Ovary (tissue), 9 donors: Measurements from ENCODE around the gene TPSG1. TPM values are rescaled to one million over a fixed set of nuclear protein-coding genes. Genes with fewer than 3 reads are reported as not detected.
"Not testable (repeated sequence)": the region's sequence is repeated elsewhere in the genome, so short reads cannot be mapped to it uniquely, and the experiment has no call there.

Source experiments
- DNase-seq, 5 donors: peaks; one replicate each; pipeline ENCODE4 v3.0.0-alpha.2; 2019 to 2020
- H3K27ac ChIP-seq, 2 donors: fragments of 200-600 bp; one replicate each; pipeline versions ENCODE4 v1.5.1 to v1.8.0; 2019 to 2022
- H3K27me3 ChIP-seq: fragments of 200-600 bp; one replicate; pipeline ENCODE4 v1.8.0; 2022
- H3K36me3 ChIP-seq: fragments of 200-600 bp; sonication (generic); one replicate; pipeline ENCODE4 v1.5.1; 2019
- H3K4me1 ChIP-seq: one replicate; pipeline ENCODE4 v1.8.1; 2013; ENCODE audit warnings: mild to moderate bottlenecking, moderate library complexity; ENCODE audit not compliant: insufficient read depth
- H3K4me3 ChIP-seq: fragments of 200-600 bp; sonication (generic); one replicate; pipeline ENCODE4 v1.5.1; 2017
- H3K9me3 ChIP-seq, 2 donors: fragments of 200-600 bp in 1 of 2; sonication (generic) in 1 of 2; one replicate each; pipeline versions ENCODE4 v1.5.1 to v1.8.1; 2013 to 2019; ENCODE audit warnings: mild to moderate bottlenecking in 1 of 2, moderate library complexity in 1 of 2
- CTCF ChIP-seq, 3 donors: fragments of 450-650 bp in 2 of 3; fragments of 200-600 bp in 1 of 3; IDR thresholded peaks; one replicate each; pipeline versions ENCODE4 v1.5.1 to v1.8.0; 2016 to 2022; ENCODE audit warnings: antibody characterized with exemption in 3 of 3, mild to moderate bottlenecking in 1 of 3
- EP300 ChIP-seq: sonication (generic); formaldehyde crosslinking; IDR thresholded peaks from one replicate; pipeline ENCODE4 v1.6.1; 2017; ENCODE audit warnings: antibody characterized with exemption
- POLR2A ChIP-seq: fragments of 450-650 bp; IDR thresholded peaks from one replicate; pipeline ENCODE4 v1.6.1; 2017; ENCODE audit warnings: antibody characterized with exemption, mild to moderate bottlenecking, moderate library complexity
- WGBS, 3 donors: extraction: QIAGEN DNeasy Blood & Tissue Kit in 1 of 3; methylation state at CpG; one replicate each; pipeline versions ENCODE4 v1.1.5 to v1.1.7; 2013 to 2017; 5-methylcytosine and 5-hydroxymethylcytosine counted together
- intact Hi-C, 4 donors: fragments of 100-400 bp; cut with DNase I; formaldehyde crosslinking; loops; one replicate each; pipeline versions ENCODE4 v1.11.0 to v1.15.1; 2022 to 2023
- polyA plus RNA-seq, 2 donors: library from polyadenylated mRNA; stranded (reverse); fragments of 200-250 nt in 1 of 2; fragments of 350-450 nt in 1 of 2; fragmentation: Illumina TruSeq in 1 of 2; extraction: RNeasy Lipid Tissue Mini Kit (QIAGEN cat#74804) in 1 of 2; gene quantifications; one replicate each; pipeline ENCODE4 v1.2.3, GENCODE V29; 2013 to 2014
- total RNA-seq, 7 donors: library from RNA; depleted of rRNA in 2 of 7; stranded (reverse); fragments of >200 nt in 2 of 7; fragmentation: NEBNext Ultra II Directional in 3 of 7; extraction: Animal tissue kit (Norgen Biotek cat#: 25700) in 3 of 7; gene quantifications; one replicate each; pipeline versions ENCODE4 v1.1.0 to v1.2.4, GENCODE V29; 2016 to 2023
- donor health status: DM: no; HTN: no; CAD: no; lungs with moderate emphysema.
- donor health status: DM: no; HTN: no; CAD: no.
- donor health status: Bipolar disorder and iron deficiency.
- donor health status: DM: yes; HTN: yes; CAD: no.
- donor health status: DM: no; HTN: no; CAD: no.
- donor health status: DM: yes; HTN: yes; CAD: no.

TPSG1 gene
- total and polyA plus RNA-seq, 9 donors, result 0.08 to 1.3 (median 0.22) TPM; not detected in 6

GRCh38 chr16:1238909-1239308 is 13.8 kb upstream of the TPSG1 start:
- DNase-seq, result peak in 2 of 5 donors; percentile 22 to 59
- WGBS, 3 donors, result 7 to 33% (median 23%) methylated on average over 4 to 20 of the region's 23 CpGs

GRCh38 chr16:1237990-1238389 is 12.9 kb upstream of the TPSG1 start:
- Histone ChIP-seq H3K36me3 (no peaks in the 10 kb centered on the region), H3K27me3 (no peaks in the 10 kb centered on the region), H3K4me3 (no peak overlapping the region), H3K27ac (no peak overlapping the region), H3K4me1 (no peaks in the 10 kb centered on the region), H3K9me3 (no peaks in the 10 kb centered on the region)
- DNase-seq, result peak in 1 of 5 donors; percentile 5
- intact Hi-C loops, result no loop called here
- WGBS, 3 donors, result 70 to 73% (median 71%) methylated on average over 9 of the region's 9 CpGs
- TF ChIP-seq EP300 (no peak), CTCF (IDR thresholded peaks at IDR 0.05) (no peak), POLR2A (no peak)

More at GRCh38 chr16:1238909-1239308, 13.8 kb upstream of the TPSG1 start:
- H3K4me1 ChIP-seq, intact Hi-C loops, H3K4me3 ChIP-seq, H3K27me3 ChIP-seq, H3K27ac ChIP-seq, H3K9me3 ChIP-seq, H3K36me3 ChIP-seq: not testable (repeated sequence)

GRCh38 chr16:1236659-1237058 is 11.6 kb upstream of the TPSG1 start:
- DNase-seq, H3K27ac ChIP-seq, H3K9me3 ChIP-seq, H3K4me1 ChIP-seq, intact Hi-C loops, H3K27me3 ChIP-seq, H3K4me3 ChIP-seq, H3K36me3 ChIP-seq: not testable (repeated sequence)
- no CpG with 5 or more reads among the region's 29 CpGs for WGBS, 3 donors

GRCh38 chr16:1232049-1232748 is 7.1 kb upstream of the TPSG1 start:
- H3K27me3 ChIP-seq, result not testable (repeated sequence)
- no CpG with 5 or more reads among the region's 47 CpGs for WGBS, 3 donors

GRCh38 chr16:1231301-1231700 is 6.2 kb upstream of the TPSG1 start:
- H3K4me3 ChIP-seq, H3K27me3 ChIP-seq, H3K36me3 ChIP-seq, H3K4me1 ChIP-seq, H3K9me3 ChIP-seq, H3K27ac ChIP-seq, intact Hi-C loops: not testable (repeated sequence)
- WGBS, 3 donors, result 72 to 100% methylated on average over 1 to 7 of the region's 7 CpGs; no CpG with 5 or more reads in 1 of the 3 donors
- DNase-seq, result peak in 3 of 5 donors; percentile 5 to 31 (median 20)

More at GRCh38 chr16:1232049-1232748, 7.1 kb upstream of the TPSG1 start:
- H3K4me1 ChIP-seq, H3K36me3 ChIP-seq, DNase-seq, H3K4me3 ChIP-seq, intact Hi-C loops, H3K27ac ChIP-seq, H3K9me3 ChIP-seq: not testable (repeated sequence)

- H3K4me1 ChIP-seq, H3K4me3 ChIP-seq, H3K36me3 ChIP-seq, intact Hi-C loops, H3K27me3 ChIP-seq, H3K27ac ChIP-seq, H3K9me3 ChIP-seq: not testable (repeated sequence)
- peak in 3 of 5 donors; percentile 8 to 31 (median 15) for DNase-seq
- 65 to 74% (median 69%) methylated on average over 15 to 17 of the region's 17 CpGs for WGBS, 3 donors
These were observed 5.6 kb upstream of the TPSG1 start for GRCh38 chr16:1230471-1231212.

DNA sequence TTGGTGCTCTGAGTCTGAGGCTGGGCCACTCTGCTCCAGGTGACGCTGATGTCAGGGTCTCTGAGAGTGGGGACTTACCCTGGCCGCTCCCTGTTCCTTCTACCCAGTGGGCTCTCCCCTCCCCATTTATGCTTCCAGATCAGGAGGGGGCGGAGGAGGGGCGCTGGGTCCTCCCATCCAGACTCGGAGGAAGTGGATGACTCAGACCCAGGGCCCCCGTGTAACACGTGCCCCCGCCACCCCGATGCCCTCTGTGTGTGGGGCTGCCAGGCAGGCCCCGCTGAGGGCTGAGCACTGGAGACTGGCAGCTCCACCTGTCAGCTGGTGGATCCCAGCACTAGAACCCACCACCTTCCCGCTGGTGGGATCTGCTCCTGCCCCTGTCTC is 5.0 kb upstream of the TPSG1 start, which contains the start of gene TPSB2:
Gene TPSB2, minus strand, starts transcription at position 101 of the 387 bp plus-strand sequence. CDS start 233 bp downstream, outside the sequence.
- H3K27me3 ChIP-seq, H3K27ac ChIP-seq, H3K9me3 ChIP-seq, H3K4me1 ChIP-seq, DNase-seq, H3K4me3 ChIP-seq, intact Hi-C loops, H3K36me3 ChIP-seq: not testable (repeated sequence)
- 50 to 58% methylated on average over 1 to 5 of the region's 11 CpGs; no CpG with 5 or more reads in 1 of the 3 donors for WGBS, 3 donors

DNA sequence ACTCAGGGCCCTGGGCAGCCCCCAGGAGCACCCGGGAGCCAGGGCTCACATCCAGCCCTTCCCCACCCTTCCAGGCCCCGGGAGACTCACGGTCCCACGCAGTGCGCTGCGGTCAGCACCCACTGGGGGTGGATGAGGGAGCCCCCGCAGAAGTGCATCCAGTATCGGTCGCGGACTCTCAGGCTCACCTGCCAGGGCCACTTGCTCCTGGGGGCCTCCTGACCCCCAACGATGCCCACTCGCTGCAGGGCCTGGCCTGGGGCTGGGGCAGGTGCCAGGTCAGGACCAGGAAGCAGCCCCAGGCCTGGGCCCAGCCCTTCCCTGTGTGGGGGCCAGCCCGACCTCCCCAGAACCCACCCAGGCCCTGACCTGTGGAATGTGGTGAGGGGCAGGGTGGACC is 4.4 kb upstream of the TPSG1 start:
- 67% methylated on average over 9 of the region's 13 CpGs; no CpG with 5 or more reads in 2 of the 3 donors for WGBS, 3 donors
- peak in 3 of 5 donors; percentile 6 to 24 (median 22) for DNase-seq
- intact Hi-C loops, result not testable (repeated sequence)

DNA sequence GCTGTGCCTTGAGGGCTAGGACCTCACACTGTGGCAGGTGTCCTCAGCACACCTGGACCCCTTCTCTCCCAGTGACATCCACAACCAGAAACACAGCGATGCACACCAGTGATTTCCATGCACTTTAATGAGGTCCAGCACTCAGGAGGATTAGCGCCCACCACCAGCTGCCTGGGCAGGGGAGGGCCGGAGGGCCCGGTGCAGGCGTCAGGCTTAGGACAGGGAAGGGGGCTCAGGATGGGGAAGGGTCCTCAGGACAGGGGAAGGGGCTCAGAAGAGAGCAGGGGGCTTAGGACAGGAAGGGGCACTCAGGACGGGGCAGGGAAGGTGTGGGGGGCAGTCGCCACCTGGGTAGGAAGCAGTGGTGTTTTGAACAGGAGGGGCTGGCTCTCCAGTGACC is 3.2 kb upstream of the TPSG1 start:
- H3K27ac ChIP-seq, H3K4me1 ChIP-seq, H3K9me3 ChIP-seq, H3K36me3 ChIP-seq, intact Hi-C loops, H3K4me3 ChIP-seq, H3K27me3 ChIP-seq: not testable (repeated sequence)
- peak in 4 of 5 donors; percentile 5 to 31 (median 12) for DNase-seq
- WGBS, 3 donors, result 62 to 72% (median 66%) methylated on average over 6 to 7 of the region's 7 CpGs

More for the DNA sequence above, 4.4 kb upstream of the TPSG1 start:
- not testable (repeated sequence) for H3K9me3 ChIP-seq, H3K27ac ChIP-seq, H3K27me3 ChIP-seq, H3K4me3 ChIP-seq, H3K4me1 ChIP-seq, H3K36me3 ChIP-seq

DNA sequence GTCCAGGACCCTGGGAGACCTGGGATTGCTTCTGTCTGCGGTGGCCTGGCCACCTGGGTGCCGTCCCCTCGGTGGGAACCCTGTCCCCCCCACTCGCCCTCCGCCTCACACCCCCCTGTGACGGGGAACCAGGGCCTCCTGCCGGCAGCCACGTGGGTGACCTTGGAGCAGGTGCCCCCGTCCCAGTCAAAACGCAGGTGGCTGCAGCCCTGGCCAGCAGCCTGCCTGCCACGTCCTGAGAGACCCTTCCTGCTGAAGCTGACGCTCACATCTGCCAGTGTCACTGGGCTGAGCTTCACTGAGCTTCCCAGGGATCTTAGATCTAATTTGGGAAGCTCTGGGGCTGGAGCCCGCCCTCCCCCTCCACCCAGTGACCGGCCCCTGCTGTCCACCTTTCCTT is 1.6 kb upstream of the TPSG1 start:
- H3K27me3 ChIP-seq, H3K36me3 ChIP-seq, H3K4me3 ChIP-seq, intact Hi-C loops, H3K27ac ChIP-seq, H3K9me3 ChIP-seq, H3K4me1 ChIP-seq: not testable (repeated sequence)
- DNase-seq, result peak in 3 of 5 donors; percentile 31 to 44 (median 33)
- WGBS, 3 donors, result 0 to 17% (median 15%) methylated on average over 1 to 14 of the region's 14 CpGs
